HG02798 (cell line): ENCODE data around the gene STARD5.

Source experiments
- ATAC-seq: cut with Tn5 transposase; IDR thresholded peaks from one replicate; pipeline ENCODE4 v1.9.1; 2021; ENCODE audit warnings: mild to moderate bottlenecking; ENCODE audit not compliant: unreplicated experiment, poor library complexity

Gene STARD5

DNA sequence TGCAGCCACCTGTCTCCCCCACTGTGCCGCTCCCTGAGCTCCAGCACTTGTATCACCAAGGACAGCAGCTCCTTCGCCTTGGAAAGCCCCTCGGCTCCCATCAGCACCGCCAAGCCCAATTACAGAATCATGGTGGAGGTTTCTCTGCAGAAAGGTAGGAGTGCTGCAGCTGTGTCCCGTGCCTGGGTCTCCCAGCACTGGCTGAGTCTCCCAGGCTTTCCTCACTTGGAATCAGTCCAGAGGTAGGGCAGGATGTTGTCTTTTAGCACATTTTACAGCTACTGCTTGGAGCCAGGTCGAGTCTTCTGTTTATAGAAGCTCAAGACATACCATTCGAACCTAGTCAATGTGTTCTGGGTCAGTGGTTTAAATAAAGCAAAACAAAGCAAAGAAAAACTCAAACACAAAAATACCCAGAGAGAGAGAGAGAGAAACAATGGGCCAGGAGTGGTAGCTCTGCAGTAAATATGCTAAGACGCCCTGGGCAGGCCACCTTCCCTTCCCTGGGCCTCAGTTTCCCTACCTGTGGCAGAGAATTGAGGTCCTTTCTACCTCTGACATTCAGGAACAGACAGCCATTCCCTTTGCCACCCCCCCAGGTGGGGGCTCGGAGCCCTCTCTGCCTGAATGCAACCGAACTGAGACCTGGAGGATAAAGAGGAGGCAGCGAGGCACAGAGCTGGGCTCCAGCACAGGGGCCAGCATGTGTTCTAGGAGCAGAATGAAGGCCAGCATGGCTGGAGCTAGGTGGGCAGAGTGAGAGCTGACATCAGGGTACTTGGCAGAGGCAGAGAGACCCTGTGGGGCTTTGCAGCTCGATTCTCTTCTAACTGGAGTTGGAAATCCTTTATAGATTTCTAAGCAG is 44.1 kb downstream of the STARD5 start:
- no peak for ATAC-seq

DNA sequence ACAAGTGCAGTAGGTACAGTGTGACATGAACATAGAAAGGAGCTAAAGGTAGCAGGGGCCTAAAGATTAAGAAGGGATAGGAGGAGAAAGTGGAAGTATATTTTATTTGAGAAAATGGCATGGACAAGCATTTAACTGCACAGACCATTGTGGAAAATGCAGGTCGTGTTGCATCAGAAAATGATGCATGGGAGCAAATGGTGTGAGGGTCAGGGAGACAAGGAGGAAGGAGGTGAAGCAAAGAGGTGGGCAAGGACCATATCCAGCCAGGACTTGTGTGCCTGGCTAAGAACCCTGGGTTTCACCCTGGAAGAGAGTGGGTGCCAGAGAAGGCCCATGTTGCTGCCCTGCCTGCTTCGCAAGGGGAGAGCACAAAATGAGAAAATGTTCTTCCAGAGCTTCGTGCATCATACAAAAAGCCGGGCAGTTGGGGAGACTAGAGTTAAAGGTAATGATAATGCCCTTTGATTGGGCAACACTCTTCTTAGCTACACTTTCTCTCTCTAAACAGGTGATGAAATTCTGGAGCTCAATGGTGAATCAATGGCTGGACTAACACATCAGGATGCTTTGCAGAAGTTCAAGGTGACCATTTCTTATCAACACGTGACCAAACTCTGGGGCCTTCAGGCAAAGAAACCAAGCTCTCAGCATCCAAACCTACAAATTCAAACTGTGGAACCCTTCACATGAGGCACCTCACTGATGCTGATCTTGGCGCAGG is 45.5 kb downstream of the STARD5 start:
- ATAC-seq = no peak

DNA sequence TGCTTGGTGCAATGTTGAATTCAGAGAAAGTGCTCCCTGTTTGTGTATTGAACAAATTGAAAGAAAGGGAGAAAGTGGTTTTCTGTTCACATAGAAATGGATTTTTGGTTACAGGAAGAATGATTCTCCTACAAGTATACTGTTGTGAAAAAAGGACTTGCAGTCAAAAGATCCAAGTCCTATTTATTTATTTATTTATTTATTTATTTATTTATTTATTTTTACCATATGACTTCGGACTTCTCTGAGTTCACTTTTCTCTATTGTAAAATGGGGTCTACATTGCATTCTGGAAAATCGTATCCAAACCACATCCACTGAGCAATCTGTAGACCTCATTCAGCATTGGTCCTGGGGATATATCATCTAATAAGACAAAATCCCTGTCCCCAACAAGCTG is 46.1 kb downstream of the STARD5 start:
- no peak for ATAC-seq

DNA sequence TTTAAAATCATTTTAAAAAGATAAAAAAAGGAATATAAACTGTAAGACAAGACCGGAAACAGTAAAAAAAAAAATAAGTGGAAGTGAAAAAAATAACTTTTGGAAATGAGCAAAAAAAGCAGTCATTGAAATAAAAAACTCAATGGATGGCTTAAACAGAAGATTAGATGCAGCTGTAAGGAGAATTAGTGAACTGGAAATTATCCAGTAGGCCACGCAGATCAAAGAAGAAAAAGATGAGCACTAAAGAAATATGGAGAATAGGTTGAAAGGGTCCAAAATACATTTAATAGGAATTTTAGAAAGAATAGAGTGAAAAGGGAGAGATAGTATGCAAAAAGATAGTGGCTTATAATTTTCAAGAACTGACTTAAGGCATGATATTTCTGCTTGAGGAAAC is 47.0 kb downstream of the STARD5 start:
- ATAC-seq = no peak

DNA sequence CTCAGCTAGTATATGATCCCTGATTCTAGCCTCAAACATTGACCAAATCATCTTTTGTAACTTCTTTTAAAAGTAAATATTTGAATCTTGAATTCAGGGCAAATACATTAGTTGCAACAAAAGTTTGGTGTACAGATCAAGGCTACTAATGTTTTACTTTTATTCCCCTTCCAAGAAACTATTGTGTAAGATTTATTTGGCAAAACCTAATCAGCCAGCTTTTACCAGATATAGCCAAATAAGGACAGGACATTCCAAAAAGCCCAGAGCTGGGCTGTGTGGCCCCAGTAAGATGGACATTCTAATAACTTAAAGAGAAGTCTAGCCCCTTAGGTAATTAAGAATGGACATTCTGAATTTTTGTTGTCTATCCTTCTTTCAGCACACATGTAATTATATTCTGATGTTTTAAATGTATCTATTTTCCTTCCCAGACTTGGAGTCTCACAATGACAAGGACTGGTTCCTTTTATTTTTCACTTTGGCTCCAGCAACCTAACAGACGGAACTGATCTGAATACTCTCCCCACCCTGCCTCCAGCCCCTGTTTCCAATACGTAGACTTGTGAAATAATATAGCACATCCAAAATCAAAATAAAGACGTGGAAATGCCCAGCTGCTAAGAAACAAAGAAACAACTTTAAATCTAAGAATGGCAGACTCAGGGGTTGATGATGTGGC is 48.1 kb downstream of the STARD5 start:
- ATAC-seq = no peak

DNA sequence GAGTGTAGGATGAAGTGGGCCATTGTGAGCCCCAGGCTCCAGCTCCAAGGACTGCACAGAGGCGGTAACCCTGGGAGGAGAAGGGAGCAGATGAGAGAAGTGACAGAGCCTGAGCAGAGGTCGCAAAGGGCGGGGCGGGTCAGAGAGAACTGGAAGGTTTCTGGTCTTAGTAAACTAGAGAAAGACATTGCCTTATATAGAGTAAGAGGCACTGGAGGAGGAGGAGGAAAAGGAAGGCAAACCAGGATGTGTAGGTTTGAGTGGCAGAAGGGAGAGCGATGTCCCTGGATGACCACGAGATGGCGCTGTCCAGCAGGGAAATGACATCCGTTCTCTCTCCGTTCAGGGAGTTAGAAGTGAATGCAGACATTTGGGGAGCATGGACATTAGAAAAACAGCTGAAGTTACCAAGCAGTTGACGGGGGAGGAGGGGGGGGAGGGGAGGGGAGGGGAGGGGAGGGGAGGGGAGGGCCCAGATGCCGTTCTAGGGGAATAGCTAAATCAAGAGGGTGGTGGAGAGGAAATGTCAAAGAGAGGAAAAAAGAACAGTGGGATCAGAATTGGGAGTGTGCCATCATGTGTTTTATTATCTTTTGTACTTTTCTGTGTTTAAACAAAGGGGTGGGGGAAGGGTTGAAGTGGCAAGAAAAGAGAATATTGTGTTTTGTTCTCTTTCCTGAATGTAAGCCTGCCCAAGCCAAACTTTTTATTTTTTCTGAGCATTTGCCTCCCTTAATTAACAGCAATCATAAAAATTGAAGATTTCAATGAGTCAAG is 48.8 kb downstream of the STARD5 start:
- ATAC-seq = peak; percentile 78

DNA sequence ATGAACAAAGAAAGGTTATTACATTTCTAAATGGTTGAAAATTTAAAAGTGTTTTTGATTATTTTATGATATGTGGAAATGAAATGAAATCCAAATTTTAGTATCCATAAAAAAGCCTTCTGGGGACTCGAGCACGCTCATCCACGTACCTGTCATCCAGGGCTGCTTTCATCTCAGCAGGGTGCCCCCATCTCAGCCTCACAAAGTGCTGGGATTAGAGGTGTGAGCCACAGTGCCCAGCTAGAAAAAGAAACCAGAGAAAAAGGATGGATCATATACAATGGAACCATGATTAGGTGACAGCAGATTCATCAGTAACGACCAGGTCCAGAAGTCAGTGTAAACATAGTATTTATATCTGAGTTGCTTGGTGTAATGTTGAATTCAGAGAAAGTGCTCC is 49.7 kb downstream of the STARD5 start:
- ATAC-seq = no peak

DNA sequence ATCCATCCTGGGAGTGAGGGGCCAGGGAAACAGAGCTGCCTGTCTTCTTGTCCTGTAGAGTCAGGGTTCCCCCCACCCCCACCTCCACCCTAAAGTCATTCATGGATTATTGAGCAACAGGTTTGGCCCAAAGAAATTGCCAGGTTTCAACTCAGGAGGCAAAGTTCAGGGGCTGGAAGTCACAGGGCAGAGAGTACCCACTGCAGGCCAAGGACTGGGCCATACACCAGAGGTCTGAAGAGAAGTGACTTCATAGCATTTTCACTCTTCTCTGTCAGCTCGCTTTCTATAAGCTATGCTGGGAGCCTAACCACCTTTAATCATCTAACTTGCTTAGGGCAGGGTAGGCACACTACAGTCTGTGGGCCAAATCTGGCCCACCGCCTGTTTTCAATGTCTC is 50.1 kb downstream of the STARD5 start:
- ATAC-seq = no peak

DNA sequence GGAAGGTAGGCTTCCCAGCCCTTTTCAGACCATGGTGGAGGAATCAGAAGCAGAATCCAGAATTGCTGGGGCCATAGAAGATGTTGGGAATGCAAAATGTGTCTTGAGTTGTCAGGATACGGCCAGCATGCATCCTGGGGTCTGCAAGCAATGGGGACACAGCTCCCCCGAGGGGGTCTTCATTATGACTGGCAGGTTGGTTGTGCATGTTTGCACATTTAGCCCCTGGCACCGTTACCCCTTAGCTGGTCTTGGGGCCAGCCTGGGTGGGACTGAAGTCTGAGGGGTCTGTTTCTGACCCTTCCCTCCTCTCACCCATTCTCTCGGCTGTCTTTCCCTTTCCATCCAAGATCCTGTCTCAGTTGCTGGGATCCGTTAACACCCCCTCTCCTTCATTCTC is 50.7 kb downstream of the STARD5 start:
- no peak for ATAC-seq

DNA sequence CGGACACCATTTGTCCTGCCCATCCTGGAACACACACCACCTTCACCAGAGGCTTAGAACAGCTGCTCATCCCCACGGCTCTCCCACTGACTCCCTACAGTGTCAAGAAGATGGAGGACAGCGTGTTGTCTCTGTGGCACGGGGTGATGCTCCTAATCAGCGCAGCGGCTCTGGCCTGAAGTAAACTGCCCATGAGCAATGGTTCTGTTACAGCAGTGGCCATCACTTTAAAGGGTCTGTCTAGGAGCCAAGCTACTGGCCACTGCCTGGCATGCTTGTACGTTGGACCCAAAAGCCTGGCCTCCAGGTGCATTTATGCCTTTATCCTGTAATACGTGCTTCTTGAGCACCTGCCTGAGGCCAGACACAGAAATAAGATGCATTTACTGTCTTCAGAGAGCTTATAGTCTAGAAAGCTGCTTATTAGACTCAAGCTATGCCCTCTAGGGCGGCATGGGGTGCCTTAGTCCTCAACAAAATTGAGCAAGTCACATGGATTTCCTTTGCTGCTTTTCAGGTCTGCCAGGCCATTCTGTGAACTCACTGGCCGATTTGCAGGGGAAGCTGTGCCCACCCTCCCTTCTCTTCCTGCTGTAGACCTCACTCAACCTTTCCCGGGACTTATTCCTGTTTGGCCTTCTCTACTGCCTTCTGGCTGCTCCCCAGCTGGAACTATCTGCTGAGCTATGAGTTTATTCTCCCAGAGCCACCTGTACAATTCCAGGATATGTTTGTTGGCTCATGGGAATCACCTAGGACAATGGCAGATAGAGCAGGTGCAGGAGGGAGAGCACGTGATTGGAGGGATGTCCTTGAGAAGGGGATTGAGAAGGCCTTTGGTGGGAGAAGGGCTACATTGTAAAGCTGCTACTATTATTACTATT is 51.9 kb downstream of the STARD5 start:
- ATAC-seq = no peak

DNA sequence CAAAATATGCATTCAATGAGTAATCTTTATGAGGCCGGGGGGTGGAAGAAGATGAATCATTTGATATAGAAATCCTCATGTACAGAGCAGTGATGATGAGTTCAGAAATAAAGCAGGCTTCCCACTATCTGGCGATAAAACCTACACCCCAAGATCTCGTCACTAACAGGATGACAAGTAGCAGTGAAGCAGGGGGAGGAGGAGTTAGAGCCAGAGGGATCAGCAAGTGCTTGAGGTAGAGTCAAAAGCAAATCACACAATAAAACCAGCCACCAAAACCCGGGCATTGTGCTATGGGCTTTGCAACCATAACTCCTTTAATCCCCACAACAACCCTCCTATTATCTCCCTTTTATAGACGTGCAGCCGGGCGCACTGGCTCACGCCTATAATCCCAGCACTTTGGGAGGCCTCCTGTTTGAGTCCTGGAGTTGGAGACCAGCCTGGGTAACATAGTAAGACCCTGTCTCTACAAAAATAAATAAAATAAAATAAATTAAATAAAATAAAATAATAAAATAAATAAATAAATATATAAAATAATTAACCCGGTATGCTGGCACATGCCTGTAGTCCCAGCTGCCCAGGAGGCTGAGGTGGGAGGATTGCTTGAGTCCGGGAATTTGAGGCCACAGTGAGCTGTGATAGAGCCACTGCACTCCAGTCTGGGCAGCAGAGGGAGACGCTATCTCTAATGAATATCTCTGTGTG is 53.0 kb downstream of the STARD5 start:
- ATAC-seq = no peak

DNA sequence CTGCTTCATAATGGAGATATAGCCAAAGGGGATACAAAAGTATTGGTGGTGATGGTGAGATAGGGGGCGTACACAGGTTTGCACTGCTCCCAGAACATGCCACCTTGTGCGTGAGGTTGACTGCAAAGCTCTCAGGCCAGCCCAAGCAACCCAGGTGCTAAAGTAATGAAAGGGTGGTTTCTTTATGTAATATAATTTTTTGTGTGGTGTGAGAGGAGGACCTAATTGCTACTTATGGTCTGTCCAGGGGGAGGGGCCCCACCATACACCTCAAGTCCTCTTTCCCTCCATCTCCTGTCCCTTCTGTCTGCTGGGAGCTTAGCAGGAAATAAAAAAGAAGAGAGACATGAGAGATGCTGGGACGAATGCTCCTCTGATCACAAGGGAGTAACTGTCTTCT is 53.8 kb downstream of the STARD5 start:
- ATAC-seq = no peak

DNA sequence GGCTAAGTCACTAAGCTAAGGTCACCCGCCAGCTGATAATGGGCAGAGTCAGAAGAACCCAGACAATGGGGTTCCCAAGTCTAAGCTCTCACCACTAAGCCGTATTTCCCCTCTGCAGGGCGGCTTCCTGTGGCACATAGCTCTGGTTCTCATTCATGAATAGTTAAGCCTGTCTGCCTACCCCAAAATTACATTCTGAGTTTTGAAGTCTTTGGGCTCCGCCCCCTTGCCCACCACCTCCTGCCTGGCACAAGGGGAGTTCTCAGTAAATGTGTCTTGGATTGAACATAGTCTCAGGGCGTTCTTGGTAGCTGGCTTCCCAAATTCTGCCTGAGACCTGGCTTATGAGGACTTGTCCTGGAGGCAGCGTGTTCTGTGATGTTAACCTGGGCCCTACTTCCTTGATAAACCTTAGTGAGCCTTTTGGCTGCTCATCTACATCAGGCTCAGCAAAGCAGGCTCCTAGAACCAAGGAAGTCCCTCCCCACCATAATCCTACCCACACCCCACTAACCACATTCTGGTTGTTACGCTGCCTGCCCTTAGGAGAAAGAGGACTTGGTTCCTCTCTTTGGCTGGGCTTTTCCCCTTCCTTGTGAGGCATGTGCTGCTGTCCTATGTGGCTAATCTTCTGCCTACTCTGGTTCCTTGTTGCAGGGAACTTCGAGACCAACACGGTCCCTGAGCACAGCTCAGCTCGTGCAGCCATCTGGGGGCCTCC is 54.9 kb downstream of the STARD5 start:
- no peak for ATAC-seq

DNA sequence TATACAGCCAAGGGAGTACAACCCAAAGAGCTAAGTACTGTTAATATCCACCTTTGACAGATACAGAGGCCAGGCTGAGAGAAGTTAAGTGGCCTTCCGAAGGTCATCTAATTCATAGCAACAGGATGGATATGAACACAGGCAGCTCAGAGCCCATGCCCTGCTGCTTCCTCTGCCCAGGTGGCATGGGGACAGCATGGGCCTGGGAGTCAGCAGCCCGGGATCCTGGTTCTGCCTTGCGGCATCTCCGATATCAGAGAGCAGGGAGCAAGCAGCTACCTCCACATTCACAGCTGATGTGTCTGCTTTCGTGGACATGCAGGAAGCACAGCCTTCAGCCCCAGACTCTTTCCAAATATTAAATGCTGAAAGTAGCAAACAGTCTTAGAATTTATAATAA is 55.6 kb downstream of the STARD5 start:
- no peak for ATAC-seq

DNA sequence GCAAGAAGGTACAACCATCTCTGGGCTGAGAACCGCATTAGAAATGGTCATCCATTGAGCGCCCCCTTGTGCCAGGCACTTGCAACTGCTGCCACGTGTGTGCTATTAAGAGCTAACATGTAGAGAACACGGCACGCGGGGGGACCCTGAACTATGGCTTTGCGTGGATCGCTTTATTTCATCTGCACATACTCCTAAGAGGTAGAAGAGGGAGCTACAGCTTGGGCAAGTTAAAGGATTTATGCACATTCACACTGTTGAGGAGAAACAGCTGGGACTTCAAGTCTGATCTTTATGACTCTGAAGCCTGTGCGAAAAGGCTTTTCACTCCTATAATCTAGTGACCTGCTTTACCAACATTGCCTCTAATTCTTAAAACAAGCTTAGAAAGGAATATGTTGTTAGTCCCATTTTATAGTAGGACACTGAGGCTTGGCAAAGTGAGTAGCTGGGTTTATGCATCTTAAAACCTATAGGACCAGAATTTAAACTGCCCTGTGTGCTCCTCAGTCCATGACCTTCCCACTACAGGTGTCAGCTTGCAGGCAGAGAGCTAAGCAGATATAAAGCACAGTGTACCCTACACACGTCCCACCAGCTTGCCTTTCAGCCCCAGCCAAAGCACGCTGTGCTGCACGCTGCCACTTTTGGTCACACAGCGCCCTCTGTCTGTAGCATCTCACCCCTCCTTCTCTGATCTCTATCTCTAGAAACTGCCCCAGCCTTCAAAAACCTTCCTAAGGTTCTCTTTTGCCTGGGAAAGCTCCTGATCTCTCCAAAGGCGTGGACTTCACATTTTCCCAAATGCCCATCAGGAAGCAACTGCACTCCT is 57.8 kb downstream of the STARD5 start:
- ATAC-seq = peak; percentile 75

DNA sequence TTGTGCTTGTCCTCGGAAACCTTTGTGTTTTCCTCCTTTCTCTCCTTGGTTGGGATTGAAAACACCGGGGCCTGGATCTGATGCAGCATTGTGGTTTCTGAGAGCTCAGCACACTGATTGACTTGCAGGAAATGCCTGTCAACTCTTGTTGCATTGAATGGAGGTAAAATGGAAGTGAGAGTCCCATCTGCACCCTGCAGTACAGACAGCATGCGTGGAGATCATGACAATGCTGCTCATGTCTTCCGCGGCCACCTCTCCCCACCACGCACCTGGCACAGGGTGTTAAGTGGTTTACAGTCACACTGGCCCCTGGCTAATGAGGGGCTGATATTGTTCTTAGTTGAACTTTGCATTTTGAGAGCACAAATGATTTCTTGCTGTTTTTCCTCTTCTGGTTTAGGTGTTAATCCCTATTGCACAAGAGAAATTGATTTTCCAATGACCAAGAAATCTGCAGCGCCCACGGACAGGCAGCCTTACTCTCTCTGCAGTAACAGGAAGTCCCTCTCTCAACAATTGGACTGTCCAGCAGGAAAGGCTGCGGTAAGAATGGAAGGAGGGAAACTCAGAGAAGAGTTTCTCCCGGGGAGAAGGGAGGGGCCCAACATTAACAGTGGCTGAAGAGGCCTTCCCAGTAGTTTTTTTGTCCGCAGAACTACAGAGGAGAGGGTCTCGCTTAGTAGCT is 58.5 kb downstream of the STARD5 start:
- ATAC-seq = peak; percentile 40
